K562 (cell line): Measurements from ENCODE around the gene ZNF267. TPM values are rescaled to one million over a fixed set of nuclear protein-coding genes. Genes with fewer than 3 reads are reported as not detected.

Source experiments
- ATAC-seq: fragments of 200-7000 bp; cut with Tn5 transposase; 3 replicates; pipeline ENCODE4 v1.9.1; 2020; ENCODE audit warnings: moderate library complexity
- BruUV-seq: library from RNA; stranded (reverse); fragments of 400-500 nt; replicated peaks from 2 replicates; lab custom pipeline; 2021; lab: Mats Ljungman, UMichigan
- CTCF ChIA-PET: fragments of 300-600 bp; formaldehyde crosslinking; extraction: SDS; loops from one replicate; lab custom pipeline; 2021; ENCODE audit warnings: low intra/inter-chr PET ratio; lab: Yijun Ruan, JAX
- POLR2A ChIA-PET: fragments of 300-600, 350-650 bp; sonication (Branson Sonifier 250); formaldehyde crosslinking; extraction: SDS; loops from one replicate; lab custom pipeline; 2021; ENCODE audit warnings: antibody characterized with exemption, inconsistent platforms; lab: Yijun Ruan, JAX
- DNase-seq, 4 experiments: peaks; one replicate each; pipeline versions ENCODE4 v3.0.0 to v3.0.0-alpha.2; 2011 to 2018; ENCODE audit warnings: low spot score in 3 of 4, mixed read lengths in 3 of 4; ENCODE audit errors: extremely low read depth in 1 of 4
- FAIRE-seq: peaks from 2 replicates; lab custom pipeline; 2011; peaks lifted over from hg19 to GRCh38; lab: Jason Lieb, UNC
- H2AFZ ChIP-seq: 2 replicates; pipeline ENCODE4 v1.6.0; 2011; ENCODE audit warnings: low read depth, low read length, control low read depth, inconsistent platforms
- H3K27ac ChIP-seq: fragments of 200-600 bp; 3 replicates; pipeline ENCODE4 v1.8.0; 2011; ENCODE audit warnings: low read depth, mild to moderate bottlenecking, control low read depth, inconsistent platforms, low read length, moderate library complexity, mixed read lengths; ENCODE audit errors: extremely low read depth
- H3K27me3 ChIP-seq, 2 experiments: fragments of 300-600 bp in 1 of 2; 2 replicates in 1 of 2; 3 replicates in 1 of 2; pipeline versions ENCODE4 v1.6.0 to v1.8.0; 2011; ENCODE audit warnings: inconsistent platforms in 2 of 2, low read length in 2 of 2, mild to moderate bottlenecking in 1 of 2, mixed read lengths in 1 of 2, moderate library complexity in 1 of 2; ENCODE audit not compliant: control insufficient read depth in 2 of 2, insufficient read depth in 2 of 2
- H3K36me3 ChIP-seq: fragments of 300-600 bp; 3 replicates; pipeline ENCODE4 v1.8.0; 2011; ENCODE audit warnings: mild to moderate bottlenecking, low read length, inconsistent platforms; ENCODE audit not compliant: control insufficient read depth, insufficient read depth
- H3K4me1 ChIP-seq, 2 experiments: fragments of 200-600 bp in 1 of 2; replicated peaks in 1 of 2; 2 replicates in 1 of 2; 3 replicates in 1 of 2; pipeline versions ENCODE4 v1.5.1 to v1.8.0; 2011; ENCODE audit warnings: inconsistent platforms in 2 of 2, low read length in 2 of 2, mild to moderate bottlenecking in 1 of 2, mixed read lengths in 1 of 2, moderate library complexity in 1 of 2; ENCODE audit not compliant: control insufficient read depth in 2 of 2, insufficient read depth in 2 of 2
- H3K4me2 ChIP-seq: 2 replicates; pipeline ENCODE4 v1.6.1; 2011; ENCODE audit warnings: low read length, control low read depth, inconsistent platforms, mixed read lengths; ENCODE audit not compliant: insufficient read depth
- H3K4me3 ChIP-seq: fragments of 200-600 bp; sonication (generic), shearing (Covaris generic); 2 replicates; pipeline ENCODE4 v1.5.1; 2016; ENCODE audit warnings: control low read depth, inconsistent platforms
- H3K79me2 ChIP-seq: fragments of 200-600 bp; 3 replicates; pipeline ENCODE4 v1.8.0; 2011; ENCODE audit warnings: low read length, inconsistent platforms; ENCODE audit not compliant: control insufficient read depth, insufficient read depth
- H3K9ac ChIP-seq, 2 experiments: 2 replicates each; pipeline versions ENCODE4 v1.6.0 to v1.6.1; 2011; ENCODE audit warnings: low read depth in 2 of 2, low read length in 2 of 2, control low read depth in 1 of 2, inconsistent platforms in 1 of 2, mild to moderate bottlenecking in 1 of 2, mixed read lengths in 1 of 2; ENCODE audit not compliant: insufficient read depth in 1 of 2
- H3K9me1 ChIP-seq: one replicate; pipeline ENCODE4 v1.6.0; 2011; ENCODE audit warnings: inconsistent platforms, mild to moderate bottlenecking, low read length, moderate library complexity; ENCODE audit not compliant: control insufficient read depth, insufficient read depth
- H3K9me3 ChIP-seq: replicated peaks from 2 replicates; pipeline ENCODE4 v1.5.1; 2011; ENCODE audit warnings: low read depth, low read length, inconsistent platforms; ENCODE audit not compliant: control insufficient read depth, insufficient read depth
- H4K20me1 ChIP-seq: replicated peaks from 2 replicates; pipeline ENCODE4 v1.6.1; 2011; ENCODE audit warnings: low read length, inconsistent platforms, mixed read lengths; ENCODE audit not compliant: control insufficient read depth, insufficient read depth
- BRD4 ChIP-seq: fragments of 200-600 bp; sonication (generic); IDR thresholded peaks from 2 replicates; pipeline ENCODE4 v1.6.1; 2017; ENCODE audit warnings: inconsistent platforms
- POLR3G ChIP-seq: IDR thresholded peaks from 2 replicates; pipeline ENCODE4 v1.6.1; 2011; ENCODE audit not compliant: insufficient read length, insufficient replicate concordance; ENCODE audit errors: extremely low read depth
- WGBS: fragments of 100-300 bp; shearing (Covaris generic); methylation state at CpG from one replicate; pipeline ENCODE4 v1.1.6; 2016; ENCODE audit warnings: low coverage, mixed read lengths; ENCODE audit not compliant: insufficient coverage; ENCODE audit errors: missing lambda C conversion rate; 5-methylcytosine and 5-hydroxymethylcytosine counted together
- in situ Hi-C: fragments of 300-500 bp; cut with MboI; formaldehyde crosslinking; loops from 4 replicates; pipeline ENCODE4 v1.15.0; 2018; ENCODE audit warnings: inconsistent platforms, mixed read lengths
- intact Hi-C: fragments of 100-400 bp; cut with micrococcal nuclease; formaldehyde crosslinking; loops from 2 replicates; pipeline ENCODE4 v1.14.2; 2022
- polyA plus RNA-seq, 8 experiments: library from polyadenylated mRNA; depleted of rRNA in 4 of 8; stranded (reverse) in 5 of 8; unstranded in 3 of 8; fragments of >200 nt; fragmentation: Nextera tagmentation in 2 of 8; fragmentation: Illumina TruSeq in 1 of 8; extraction: Ambion mirVana in 2 of 8; extraction: Trizol in 1 of 8; gene quantifications; 2 replicates each; pipeline versions ENCODE4 v1.2.1 to v1.2.3, GENCODE V29; 2011 to 2014; ENCODE audit warnings: inconsistent platforms in 1 of 8, missing spikeins in 1 of 8
- total RNA-seq, 7 experiments: library from RNA; depleted of rRNA in 6 of 7; stranded (reverse); fragments of >200 nt in 6 of 7; fragmentation: Illumina TruSeq in 2 of 7; extraction: Trizol in 2 of 7; gene quantifications; 2 replicates each; pipeline versions ENCODE4 v1.2.1 to v1.2.3, GENCODE V29; 2011 to 2021; ENCODE audit warnings: low replicate concordance in 1 of 7

Gene ZNF267
- total and polyA plus RNA-seq, 9 of the 15 experiments (the other 6 are each of a cell fraction or from before 2014, with no cell fraction given): 14.6 to 38.8 (median 21.5) TPM

- Histone ChIP-seq H4K20me1 (peaks cover 27% of the 10 kb centered on the region), H3K27ac (no peak overlapping the region; the same call in 1 of the 3 replicates), H2AFZ (no peak overlapping the region), H3K9me3 (peaks cover 5% of the 10 kb centered on the region; the same call in 1 of the 2 replicates), H3K9me1 (no peaks in the 10 kb centered on the region), H3K4me2 (peak overlapping the region; percentile 65), H3K4me1 (peaks cover 10 to 60% of the 10 kb centered on the region in 2 experiments), H3K36me3 (peaks cover 59% of the 10 kb centered on the region), H3K27me3 (no peaks in the 10 kb centered on the region), H3K4me3 (peak overlapping the region; percentile 98), H3K9ac (peak overlapping the region in 1 of 2 experiments; percentile 99; a peak in 2 of 4 replicates), H3K79me2 (peaks cover 75% of the 10 kb centered on the region)
- ChIA-PET POLR2A (interaction anchor here (1.0 kb wide), 1 partner anchor 389 kb away, joined by 3 read pairs; no protein-coding TSS in a partner anchor), CTCF (interaction anchor here (0.9 kb wide), 1 partner anchor 21 kb away, joined by 4 read pairs; no protein-coding TSS in a partner anchor)
- FAIRE-seq (no peak), DNase-seq (no peak), ATAC-seq (no peak)
- no TSS peak for BruUV-seq
- in situ Hi-C loops: no loop called here
- TF ChIP-seq BRD4 (0 out of 2 replicates have a peak, but pooled peaks have one; percentile 34), POLR3G (no peak)
- WGBS: 62% methylated on average over 4 of the region's 4 CpGs
- intact Hi-C loops: loop anchor here (5.0 to 10.0 kb wide), 2 partner anchors 174 to 491 kb away; no protein-coding TSS in a partner anchor
These were observed 2.4 kb downstream of the ZNF267 start for GRCh38 chr16:31875928-31876547.
